Tibial nerve (tissue), 4 donors: ENCODE measurements around the gene CDH4.

Experiments used
- CTCF ChIP-seq, 5 experiments: fragments of 200-600 bp in 3 of 5; fragments of 450-650 bp in 2 of 5; sonication (generic) in 3 of 5; IDR thresholded peaks; one replicate each; pipeline ENCODE4 v1.5.1; 2016 to 2019; ENCODE audit warnings: antibody characterized with exemption in 5 of 5, mild to moderate bottlenecking in 3 of 5, moderate library complexity in 2 of 5
- EP300 ChIP-seq, 2 donors: sonication (generic); formaldehyde crosslinking; IDR thresholded peaks; one replicate each; pipeline ENCODE4 v1.6.1; 2017; ENCODE audit warnings: antibody characterized with exemption in 2 of 2, mild to moderate bottlenecking in 1 of 2
- POLR2A ChIP-seq, 2 donors: fragments of 450-650 bp; IDR thresholded peaks; one replicate each; pipeline ENCODE4 v1.6.1; 2017; ENCODE audit warnings: antibody characterized with exemption in 2 of 2, mild to moderate bottlenecking in 2 of 2, moderate library complexity in 2 of 2

GRCh38 chr20:61801065-61801360, 549.0 kb downstream of the CDH4 start:
- no peak for TF ChIP-seq CTCF (IDR thresholded peaks at IDR 0.05)
- TF ChIP-seq POLR2A (IDR thresholded peaks at IDR 0.05): no peak
- TF ChIP-seq EP300 (IDR thresholded peaks at IDR 0.05): no peak
